GM10266 (cell line): ENCODE results near the gene CDK18.

ENCODE experiments used
- DNase-seq: peaks from one replicate; pipeline ENCODE4 v3.0.0; 2012; ENCODE audit errors: extremely low spot score
- TF ChIP-seq, protein P1 (sequence below): IDR thresholded peaks from 2 replicates; pipeline ENCODE4 v1.5.1; 2012; ENCODE audit warnings: mild to moderate bottlenecking, low read depth; ENCODE audit not compliant: control insufficient read depth, insufficient read depth; ENCODE audit errors: missing control alignments

CDK18 gene

DNA sequence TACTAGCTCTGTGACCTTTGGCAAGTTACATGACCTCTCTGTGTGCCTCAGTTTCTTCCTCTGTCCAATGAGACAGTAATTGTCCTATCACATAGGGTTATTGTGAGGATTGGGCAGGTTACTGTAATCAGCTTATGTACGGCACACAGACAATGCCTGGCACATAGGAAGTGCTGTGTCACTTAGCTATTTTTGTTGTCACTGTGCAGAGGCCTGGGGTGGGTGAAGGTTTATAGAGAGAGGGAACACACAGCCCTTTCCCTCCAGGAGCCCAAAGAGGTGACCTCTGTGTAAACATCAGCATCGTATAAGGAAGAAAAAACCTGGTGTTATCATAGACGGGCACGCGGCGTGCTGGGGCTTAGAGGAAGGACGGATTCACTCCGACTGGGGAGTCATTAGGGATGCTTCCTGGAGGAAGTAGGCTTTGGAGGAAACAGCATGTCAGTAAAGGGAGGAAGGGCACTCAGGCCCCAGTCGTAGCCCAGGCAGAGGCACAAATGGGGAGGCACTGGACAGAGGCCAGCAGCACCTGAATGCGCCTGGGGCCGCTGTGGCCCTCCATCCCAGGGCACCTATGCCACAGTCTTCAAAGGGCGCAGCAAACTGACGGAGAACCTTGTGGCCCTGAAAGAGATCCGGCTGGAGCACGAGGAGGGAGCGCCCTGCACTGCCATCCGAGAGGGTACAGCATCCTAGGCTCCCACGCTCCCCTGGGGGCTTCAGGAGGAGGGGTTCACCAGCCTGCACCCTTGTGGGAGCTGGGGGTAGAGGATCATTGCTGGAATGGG is 21.2 kb downstream of the CDK18 start:
- DNase-seq = no peak
- TF ChIP-seq, protein P1, sequence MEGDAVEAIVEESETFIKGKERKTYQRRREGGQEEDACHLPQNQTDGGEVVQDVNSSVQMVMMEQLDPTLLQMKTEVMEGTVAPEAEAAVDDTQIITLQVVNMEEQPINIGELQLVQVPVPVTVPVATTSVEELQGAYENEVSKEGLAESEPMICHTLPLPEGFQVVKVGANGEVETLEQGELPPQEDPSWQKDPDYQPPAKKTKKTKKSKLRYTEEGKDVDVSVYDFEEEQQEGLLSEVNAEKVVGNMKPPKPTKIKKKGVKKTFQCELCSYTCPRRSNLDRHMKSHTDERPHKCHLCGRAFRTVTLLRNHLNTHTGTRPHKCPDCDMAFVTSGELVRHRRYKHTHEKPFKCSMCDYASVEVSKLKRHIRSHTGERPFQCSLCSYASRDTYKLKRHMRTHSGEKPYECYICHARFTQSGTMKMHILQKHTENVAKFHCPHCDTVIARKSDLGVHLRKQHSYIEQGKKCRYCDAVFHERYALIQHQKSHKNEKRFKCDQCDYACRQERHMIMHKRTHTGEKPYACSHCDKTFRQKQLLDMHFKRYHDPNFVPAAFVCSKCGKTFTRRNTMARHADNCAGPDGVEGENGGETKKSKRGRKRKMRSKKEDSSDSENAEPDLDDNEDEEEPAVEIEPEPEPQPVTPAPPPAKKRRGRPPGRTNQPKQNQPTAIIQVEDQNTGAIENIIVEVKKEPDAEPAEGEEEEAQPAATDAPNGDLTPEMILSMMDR = no peak

DNA sequence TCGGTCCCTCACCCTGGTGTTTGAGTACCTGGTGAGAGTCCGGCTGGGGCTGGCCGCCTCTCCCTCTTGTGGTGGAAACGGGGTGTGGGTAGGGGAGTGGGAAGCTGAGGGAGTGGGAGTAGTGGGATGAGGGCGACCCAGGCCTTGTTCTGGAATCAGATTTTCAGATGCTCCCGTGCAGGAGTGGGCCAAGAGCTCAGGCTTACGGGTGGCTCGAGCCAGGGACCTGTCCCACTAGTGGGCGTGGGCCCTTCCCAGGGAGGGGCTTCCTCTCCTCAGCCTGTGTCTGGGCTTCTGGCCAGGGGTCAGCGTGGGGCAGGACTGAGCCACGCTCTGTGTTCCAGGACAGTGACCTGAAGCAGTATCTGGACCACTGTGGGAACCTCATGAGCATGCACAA is 22.0 kb downstream of the CDK18 start:
- DNase-seq = no peak
- TF ChIP-seq, protein P1 = no peak

DNA sequence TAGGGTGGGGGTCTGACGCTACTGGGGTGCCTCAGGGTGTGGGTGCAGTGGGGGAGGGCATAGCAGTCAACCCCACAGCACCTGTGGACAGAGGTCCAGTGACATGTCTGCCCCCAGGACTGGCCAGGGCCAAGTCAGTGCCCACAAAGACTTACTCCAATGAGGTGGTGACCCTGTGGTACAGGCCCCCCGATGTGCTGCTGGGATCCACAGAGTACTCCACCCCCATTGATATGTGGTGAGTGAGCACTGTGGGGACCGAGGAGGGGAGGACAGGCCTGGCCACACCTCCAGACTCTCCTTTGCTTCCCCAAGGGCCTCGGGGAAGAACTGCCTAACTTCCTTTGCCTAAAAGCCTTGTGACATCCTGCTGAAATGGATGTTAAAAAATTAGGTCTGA is 23.5 kb downstream of the CDK18 start:
- TF ChIP-seq, protein P1 = no peak

DNA sequence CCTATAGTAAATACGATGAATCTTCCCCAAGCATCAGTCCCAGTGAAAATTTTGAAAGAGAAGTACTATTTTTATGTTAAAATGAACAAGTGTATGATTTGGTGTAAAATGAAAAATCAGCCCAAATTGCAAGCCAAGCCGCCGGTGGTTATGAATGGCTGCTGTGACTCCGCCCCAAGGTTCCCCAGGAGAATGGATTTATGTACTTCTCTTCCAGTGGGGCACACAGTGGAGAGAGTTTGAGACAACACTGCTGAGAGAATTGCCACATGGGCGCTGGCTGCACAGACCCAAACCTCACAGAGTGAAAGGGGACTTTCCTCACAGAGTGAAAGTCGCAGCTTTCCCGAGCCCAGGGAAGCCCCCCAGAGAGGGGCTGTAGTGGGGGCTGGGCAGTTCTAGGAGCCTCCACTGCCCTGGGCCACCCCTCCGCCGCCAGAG is 24.0 kb downstream of the CDK18 start:
- TF ChIP-seq, protein P1 = no peak
- DNase-seq = no peak

More for the DNA sequence above, 23.5 kb downstream of the CDK18 start:
- no peak for DNase-seq

DNA sequence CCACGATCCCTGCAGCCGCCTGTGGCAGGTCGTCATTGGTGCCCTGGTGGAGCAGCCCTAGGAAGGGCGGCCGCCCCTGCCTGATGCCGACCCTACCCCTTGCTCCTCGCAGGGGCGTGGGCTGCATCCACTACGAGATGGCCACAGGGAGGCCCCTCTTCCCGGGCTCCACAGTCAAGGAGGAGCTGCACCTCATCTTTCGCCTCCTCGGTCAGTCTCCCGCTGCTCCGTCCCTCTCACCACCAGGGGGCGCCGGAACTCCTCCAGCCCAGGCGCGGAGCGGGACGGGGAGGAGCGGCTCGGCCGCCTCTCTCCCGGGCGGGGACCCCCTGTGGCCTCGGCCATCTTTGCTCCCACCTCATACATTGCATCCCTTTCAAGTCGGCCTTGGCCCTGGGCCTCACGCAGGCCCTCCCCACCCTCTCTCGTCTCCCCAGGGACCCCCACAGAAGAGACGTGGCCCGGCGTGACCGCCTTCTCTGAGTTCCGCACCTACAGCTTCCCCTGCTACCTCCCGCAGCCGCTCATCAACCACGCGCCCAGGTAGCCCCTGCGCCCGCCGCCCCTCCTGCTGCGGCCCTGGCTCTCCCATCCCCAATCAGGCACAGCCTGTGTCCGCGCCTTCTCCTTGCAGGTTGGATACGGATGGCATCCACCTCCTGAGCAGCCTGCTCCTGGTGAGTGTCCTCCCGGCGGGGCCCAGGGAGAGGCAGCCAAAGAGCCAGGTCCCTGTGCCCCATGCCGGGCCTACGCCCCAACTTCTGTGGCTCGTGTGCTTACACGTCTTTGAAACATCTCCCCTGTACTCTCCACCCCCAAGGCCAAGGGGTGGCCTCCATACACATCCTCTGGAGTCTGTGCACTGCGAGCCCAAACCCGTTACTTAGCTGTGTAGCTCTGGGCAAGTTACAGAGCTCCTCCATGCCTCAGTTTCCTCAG is 24.7 kb downstream of the CDK18 start:
- TF ChIP-seq, protein P1 = peak; percentile 97
- DNase-seq = peak; percentile 87

DNA sequence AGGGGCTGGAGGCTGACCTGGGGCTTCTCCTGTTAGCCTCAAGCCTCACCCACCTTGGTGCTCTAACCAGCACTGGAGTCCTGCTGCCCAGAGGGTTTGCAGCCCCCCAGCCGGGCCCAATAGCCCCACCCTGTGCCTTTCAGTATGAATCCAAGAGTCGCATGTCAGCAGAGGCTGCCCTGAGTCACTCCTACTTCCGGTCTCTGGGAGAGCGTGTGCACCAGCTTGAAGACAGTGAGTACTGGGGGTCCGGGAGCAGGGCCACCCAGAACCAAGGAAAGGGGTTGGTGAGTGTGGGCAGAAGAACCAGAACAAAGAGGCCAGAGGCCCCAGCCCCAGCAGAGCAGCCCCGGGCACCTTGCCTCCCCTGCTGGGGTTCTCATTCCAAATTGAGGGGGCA is 25.6 kb downstream of the CDK18 start:
- DNase-seq = no peak
- TF ChIP-seq, protein P1 = no peak
